Effector memory CD4-positive, alpha-beta T cell (primary cell): ENCODE data around the gene MDM4.

Experiments used
- DNase-seq, 3 donors: peaks; one replicate each; pipeline ENCODE4 v3.0.0-alpha.2; 2020
- H3K27ac ChIP-seq: 2 replicates; pipeline ENCODE4 v1.7.0; 2013; ENCODE audit warnings: mild to moderate bottlenecking, low read length, moderate library complexity; ENCODE audit not compliant: insufficient read depth, poor library complexity, severe bottlenecking
- H3K27me3 ChIP-seq: replicated peaks from 2 replicates; pipeline ENCODE4 v1.7.0; 2013; ENCODE audit warnings: mild to moderate bottlenecking, low read length; ENCODE audit not compliant: insufficient read depth, control insufficient read depth, poor library complexity, severe bottlenecking
- H3K36me3 ChIP-seq: 2 replicates; pipeline ENCODE4 v1.7.0; 2013; ENCODE audit warnings: mild to moderate bottlenecking, low read length, moderate library complexity; ENCODE audit not compliant: control insufficient read depth, insufficient read depth
- H3K4me1 ChIP-seq: 2 replicates; pipeline ENCODE4 v1.7.0; 2013; ENCODE audit warnings: low read length, mild to moderate bottlenecking; ENCODE audit not compliant: control insufficient read depth, insufficient read depth, poor library complexity, severe bottlenecking
- H3K4me3 ChIP-seq: 2 replicates; pipeline ENCODE4 v1.7.0; 2013; ENCODE audit warnings: low read length, low read depth, mild to moderate bottlenecking; ENCODE audit not compliant: insufficient read depth, poor library complexity, severe bottlenecking
- H3K9me3 ChIP-seq: 2 replicates; pipeline ENCODE4 v1.7.0; 2013; ENCODE audit warnings: mild to moderate bottlenecking, low read length, moderate library complexity; ENCODE audit not compliant: control insufficient read depth

MDM4 gene

DNA sequence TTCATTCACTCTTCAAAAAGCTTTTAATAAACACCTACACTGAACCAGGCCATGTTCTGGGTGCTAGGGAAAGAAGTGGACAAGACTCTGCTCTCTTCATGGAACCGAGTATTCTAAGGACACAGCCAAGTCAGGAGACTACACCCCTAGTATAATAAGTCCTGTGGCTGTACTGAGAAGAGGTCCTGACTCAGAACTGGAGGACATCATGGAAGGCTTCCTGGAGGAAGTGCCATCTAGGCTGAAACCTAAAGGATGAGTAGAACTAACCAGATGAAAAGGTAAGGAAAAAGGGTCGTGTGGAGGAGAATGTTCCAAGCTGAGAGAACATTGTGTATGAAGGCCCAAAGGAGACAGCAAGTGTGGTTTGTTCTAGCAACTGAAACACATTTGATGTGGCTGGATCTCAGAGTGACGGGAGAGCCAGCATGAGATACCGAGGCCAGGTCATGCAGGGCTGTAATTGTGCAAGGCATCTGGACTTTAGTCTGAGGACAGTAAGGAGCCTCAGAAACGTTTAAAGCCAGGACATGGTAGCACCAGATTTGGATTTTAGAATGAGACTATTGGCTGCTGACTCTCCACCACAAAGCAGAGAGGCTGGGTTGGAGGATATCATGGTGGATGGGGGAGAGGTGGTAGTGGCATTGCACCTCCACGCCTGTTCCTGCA, 86.8 kb downstream of the MDM4 start:
- no peaks in the 10 kb centered on the region for H3K4me1 ChIP-seq
- no peaks in the 10 kb centered on the region for H3K27me3 ChIP-seq
- H3K27ac ChIP-seq: no peak overlapping the region
- DNase-seq: no peak
- H3K36me3 ChIP-seq: peaks cover 3% of the 10 kb centered on the region
- no peaks in the 10 kb centered on the region for H3K9me3 ChIP-seq
- no peak overlapping the region for H3K4me3 ChIP-seq

DNA sequence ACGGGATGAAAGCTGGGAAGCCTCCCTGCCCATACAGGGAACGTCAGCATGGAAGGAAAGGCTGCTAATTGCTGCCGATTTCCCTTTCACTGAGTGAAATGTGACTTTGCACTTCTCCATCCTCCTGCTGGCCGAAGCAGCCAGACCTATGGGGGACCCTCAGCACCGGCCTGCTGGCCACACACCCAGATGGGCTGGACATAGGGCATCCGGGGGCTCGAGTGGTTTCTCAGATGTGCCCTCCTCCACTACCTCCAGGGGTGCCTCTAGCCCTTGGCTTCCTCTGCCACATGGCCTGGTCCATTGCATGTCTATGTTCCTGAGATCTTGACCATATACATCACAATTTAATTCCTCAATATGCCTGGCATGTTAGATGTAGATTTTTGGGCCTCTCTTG, 89.6 kb downstream of the MDM4 start:
- no peak overlapping the region for H3K4me3 ChIP-seq
- peaks cover 3% of the 10 kb centered on the region for H3K36me3 ChIP-seq
- H3K4me1 ChIP-seq: no peaks in the 10 kb centered on the region
- no peaks in the 10 kb centered on the region for H3K9me3 ChIP-seq
- DNase-seq: no peak
- H3K27ac ChIP-seq: no peak overlapping the region
- no peaks in the 10 kb centered on the region for H3K27me3 ChIP-seq
